K562 (cell line): Measurements from ENCODE around the gene CERS2. TPM values are rescaled to one million over a fixed set of nuclear protein-coding genes. Genes with fewer than 3 reads are reported as not detected.

ENCODE experiments used
- POLR2G ChIP-seq: fragments of 200-400 bp; formaldehyde crosslinking; IDR thresholded peaks from 2 replicates; pipeline ENCODE4 v1.6.1; 2017; ENCODE audit warnings: low read depth, mild to moderate bottlenecking, antibody characterized with exemption, low read length, moderate library complexity
- polyA plus RNA-seq, 8 experiments: library from polyadenylated mRNA; depleted of rRNA in 4 of 8; stranded (reverse) in 5 of 8; unstranded in 3 of 8; fragments of >200 nt; fragmentation: Nextera tagmentation in 2 of 8; fragmentation: Illumina TruSeq in 1 of 8; extraction: Ambion mirVana in 2 of 8; extraction: Trizol in 1 of 8; gene quantifications; 2 replicates each; pipeline versions ENCODE4 v1.2.1 to v1.2.3, GENCODE V29; 2011 to 2014; ENCODE audit warnings: inconsistent platforms in 1 of 8, missing spikeins in 1 of 8
- total RNA-seq, 7 experiments: library from RNA; depleted of rRNA in 6 of 7; stranded (reverse); fragments of >200 nt in 6 of 7; fragmentation: Illumina TruSeq in 2 of 7; extraction: Trizol in 2 of 7; gene quantifications; 2 replicates each; pipeline versions ENCODE4 v1.2.1 to v1.2.3, GENCODE V29; 2011 to 2021; ENCODE audit warnings: low replicate concordance in 1 of 7
- TF ChIP-seq, protein P1 (sequence below): IDR thresholded peaks from 3 replicates; pipeline ENCODE4 v1.6.1; 2011; ENCODE audit warnings: borderline replicate concordance, mild to moderate bottlenecking, moderate library complexity; ENCODE audit not compliant: insufficient read length; ENCODE audit errors: extremely low read depth

Gene CERS2
- total and polyA plus RNA-seq, 9 of the 15 experiments (the other 6 are each of a cell fraction or from before 2014, with no cell fraction given): 23.4 to 295 (median 132) TPM

DNA sequence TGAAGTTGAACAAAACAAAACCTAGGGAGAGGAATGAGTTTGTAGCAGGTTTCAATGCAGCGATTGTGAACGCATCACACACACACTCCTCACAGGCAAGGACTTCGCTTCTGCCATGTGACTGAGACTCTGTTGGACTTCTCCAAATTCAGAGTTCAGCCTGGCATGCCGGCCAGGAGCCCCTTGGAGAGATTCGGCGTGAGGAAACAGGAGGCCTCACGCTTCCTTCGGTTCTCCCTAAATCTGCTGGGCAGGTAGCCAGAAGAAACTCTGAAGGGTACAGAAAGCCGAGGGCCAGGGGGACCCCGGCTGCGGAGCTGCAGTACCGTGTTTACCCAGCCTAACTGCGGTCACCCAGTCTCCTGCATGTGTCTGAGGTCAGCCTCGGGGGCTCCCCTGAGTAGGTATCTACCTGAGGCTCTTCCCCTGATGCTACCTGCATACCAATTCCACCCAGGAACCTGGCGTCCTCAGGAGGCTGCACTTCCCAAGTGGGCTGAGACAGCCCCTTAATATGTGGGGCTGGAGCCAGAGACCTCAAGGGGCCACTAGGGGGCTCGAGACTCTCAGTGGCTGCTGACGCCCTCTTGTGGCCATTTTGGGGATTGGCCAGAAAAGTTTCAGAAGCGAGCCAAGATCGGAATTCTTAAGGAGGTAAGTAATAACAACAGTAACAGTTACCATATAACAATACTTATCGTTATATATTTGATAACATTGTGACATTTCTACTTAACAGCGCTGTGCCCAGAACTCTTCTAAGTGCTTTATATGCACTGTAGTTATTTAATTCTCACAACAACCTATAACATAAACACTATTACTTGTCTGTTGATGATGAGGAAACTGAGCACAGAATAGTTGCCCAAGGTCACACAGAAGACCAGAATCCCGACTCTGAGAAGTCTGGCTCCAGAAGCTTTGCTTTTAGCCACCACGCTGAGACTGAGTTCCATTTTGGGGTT is 4.7 kb upstream of the CERS2 start (continued):
- TF ChIP-seq POLR2G: 0 out of 2 replicates have a peak, but pooled peaks have one; percentile 18
- TF ChIP-seq, protein P1, sequence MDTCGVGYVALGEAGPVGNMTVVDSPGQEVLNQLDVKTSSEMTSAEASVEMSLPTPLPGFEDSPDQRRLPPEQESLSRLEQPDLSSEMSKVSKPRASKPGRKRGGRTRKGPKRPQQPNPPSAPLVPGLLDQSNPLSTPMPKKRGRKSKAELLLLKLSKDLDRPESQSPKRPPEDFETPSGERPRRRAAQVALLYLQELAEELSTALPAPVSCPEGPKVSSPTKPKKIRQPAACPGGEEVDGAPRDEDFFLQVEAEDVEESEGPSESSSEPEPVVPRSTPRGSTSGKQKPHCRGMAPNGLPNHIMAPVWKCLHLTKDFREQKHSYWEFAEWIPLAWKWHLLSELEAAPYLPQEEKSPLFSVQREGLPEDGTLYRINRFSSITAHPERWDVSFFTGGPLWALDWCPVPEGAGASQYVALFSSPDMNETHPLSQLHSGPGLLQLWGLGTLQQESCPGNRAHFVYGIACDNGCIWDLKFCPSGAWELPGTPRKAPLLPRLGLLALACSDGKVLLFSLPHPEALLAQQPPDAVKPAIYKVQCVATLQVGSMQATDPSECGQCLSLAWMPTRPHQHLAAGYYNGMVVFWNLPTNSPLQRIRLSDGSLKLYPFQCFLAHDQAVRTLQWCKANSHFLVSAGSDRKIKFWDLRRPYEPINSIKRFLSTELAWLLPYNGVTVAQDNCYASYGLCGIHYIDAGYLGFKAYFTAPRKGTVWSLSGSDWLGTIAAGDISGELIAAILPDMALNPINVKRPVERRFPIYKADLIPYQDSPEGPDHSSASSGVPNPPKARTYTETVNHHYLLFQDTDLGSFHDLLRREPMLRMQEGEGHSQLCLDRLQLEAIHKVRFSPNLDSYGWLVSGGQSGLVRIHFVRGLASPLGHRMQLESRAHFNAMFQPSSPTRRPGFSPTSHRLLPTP: no peak
